DMS53 (cell line): ENCODE measurements around the gene GSG1.
"Not testable (repeated sequence)": the region's sequence is repeated elsewhere in the genome, so short reads cannot be mapped to it uniquely, and the experiment has no call there.

Experiments used
- DNase-seq: peaks from one replicate; lab custom pipeline; 2025; lab: John Stamatoyannopoulos, UW

Gene GSG1

DNA sequence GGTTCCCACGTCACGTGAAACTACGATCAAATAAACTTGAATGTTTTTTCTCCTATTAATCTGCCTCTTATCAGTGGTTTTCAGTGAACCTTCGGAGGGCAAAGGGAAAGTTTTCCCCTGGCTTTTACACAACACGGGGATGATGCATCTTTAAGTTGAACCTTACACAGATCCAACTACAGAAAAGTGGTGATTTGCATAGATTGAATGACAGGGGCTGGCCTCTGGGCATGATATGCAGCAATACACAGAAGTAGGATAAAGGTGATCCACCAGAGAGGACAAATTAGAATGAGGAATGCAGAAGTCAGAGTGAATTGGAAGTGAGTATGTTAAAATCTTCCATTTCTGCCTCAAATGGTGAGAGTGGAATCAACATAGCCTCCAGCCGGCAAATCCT lies 11.6 kb downstream of the GSG1 start:
- no peak for DNase-seq

- no peak for DNase-seq
Measured at GRCh38 chr12:13090054-13090453, 13.4 kb downstream of the GSG1 start.

GRCh38 chr12:13088496-13088895 lies 15.0 kb downstream of the GSG1 start:
- DNase-seq: no peak

GRCh38 chr12:13087766-13088165 lies 15.7 kb downstream of the GSG1 start:
- DNase-seq: no peak

DNA sequence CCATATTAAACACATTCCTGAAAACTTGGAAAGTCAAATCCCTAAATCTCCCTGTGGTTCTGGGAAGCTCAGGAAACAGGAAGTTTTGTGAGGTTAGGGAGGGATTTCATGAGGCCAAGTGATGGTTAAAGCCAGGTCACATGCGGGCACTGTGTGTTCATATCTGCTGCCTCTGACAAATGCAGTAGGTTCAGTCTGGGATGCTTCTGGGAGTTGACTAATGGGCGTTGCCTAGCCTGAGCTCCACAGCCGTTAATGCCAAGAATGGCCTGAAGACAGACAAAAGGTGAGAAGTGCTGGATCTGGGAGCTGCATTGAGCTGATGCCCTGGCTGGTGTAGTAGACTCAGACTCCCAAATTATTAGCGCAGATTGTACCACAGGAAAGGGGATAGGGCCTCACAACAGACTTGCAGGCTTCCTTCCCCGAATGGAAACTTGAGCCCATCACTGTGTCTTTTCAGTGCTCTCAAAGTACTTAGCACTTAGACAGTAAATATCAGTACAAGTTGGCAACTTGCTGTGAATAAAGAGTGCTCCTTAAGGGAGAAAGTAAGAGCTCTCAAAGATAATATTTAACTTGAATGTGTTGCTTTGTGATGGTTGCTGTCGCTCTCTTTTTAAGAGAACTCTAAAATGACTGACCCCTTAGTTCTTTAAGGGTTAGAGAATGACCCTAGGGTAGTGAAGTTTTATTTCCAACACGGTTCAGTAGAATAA lies 17.3 kb downstream of the GSG1 start:
- DNase-seq: no peak

DNA sequence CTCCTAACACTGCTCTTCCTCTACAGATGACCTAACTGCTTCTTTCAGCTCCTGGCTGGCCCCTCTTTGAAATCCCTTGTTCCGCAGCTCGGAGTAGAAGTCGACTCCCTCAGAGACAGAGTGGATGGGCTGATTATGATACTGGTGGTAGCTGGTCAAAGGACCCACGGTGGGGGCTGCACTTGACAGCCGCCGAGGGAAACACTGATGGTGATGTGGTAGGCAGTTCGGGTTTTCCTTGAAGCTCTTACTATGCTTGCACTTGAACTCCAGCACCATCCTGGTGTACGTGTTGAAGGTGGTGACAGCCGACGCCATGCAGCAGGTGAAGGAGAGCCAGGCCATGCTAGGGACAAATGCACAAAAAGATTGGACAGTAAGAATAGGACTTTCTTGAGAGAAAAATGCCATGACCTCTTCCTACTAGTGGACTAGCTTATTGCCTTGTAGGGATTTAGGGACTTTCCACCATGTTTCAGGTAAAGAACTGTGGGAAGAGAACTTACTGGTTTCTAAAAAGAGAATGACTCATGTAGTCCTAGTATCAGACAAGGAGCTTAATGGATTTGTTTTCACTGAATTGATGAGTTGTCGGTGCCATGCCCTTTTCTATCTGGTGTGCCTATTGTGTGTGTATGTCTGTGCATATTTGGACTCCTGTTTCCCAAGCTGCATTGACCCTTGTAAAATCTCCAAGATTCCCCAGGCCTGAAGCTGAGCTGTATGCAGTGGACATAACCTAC lies 18.4 kb downstream of the GSG1 start:
- no peak for DNase-seq

DNA sequence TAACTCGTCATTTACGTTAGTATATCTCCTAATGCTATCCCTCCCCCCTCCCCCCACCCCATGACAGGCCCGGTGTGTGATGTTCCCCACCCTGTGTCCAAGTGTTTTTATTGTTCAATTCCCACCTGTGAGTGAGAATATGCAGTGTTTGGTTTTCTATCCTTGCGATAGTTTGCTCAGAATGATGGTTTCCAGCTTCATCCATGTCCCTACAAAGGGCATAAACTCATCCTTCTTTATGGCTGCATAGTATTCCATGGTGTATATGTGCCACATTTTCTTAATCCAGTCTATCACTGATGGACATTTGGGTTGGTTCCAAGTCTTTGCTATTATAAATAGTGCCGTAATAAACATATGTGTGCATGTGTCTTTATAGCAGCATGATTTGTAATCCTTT lies 19.8 kb downstream of the GSG1 start:
- DNase-seq: not testable (repeated sequence)

GRCh38 chr12:13082861-13083260 lies 20.6 kb downstream of the GSG1 start:
- no peak for DNase-seq

DNA sequence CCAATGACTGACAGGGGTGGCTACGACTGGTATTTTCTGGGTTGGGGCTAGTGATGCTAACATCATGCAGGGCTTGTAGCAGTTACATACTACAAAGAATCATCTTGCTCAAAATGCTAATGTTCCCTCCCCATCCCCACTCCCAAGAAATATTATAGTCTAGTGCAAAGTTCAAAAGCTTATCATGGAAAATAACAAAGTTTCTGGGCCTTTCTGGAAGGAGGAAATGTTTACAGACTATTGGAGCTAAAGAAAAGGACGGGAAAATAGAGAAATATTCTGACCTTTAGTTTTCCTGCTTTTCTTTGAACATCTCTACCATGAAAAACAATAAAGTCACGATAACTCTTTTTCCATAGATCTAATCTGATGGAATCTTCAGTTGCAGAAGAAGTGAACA lies 23.2 kb downstream of the GSG1 start:
- no peak for DNase-seq

- peak; percentile 84 for DNase-seq
Measured at GRCh38 chr12:13079440-13079906, 24.0 kb downstream of the GSG1 start.

GRCh38 chr12:13075786-13076570 lies 27.5 kb downstream of the GSG1 start:
- no peak for DNase-seq

- no peak for DNase-seq
Measured at GRCh38 chr12:13075118-13075480, 28.4 kb downstream of the GSG1 start.

- no peak for DNase-seq
Measured at GRCh38 chr12:13074396-13075117, 28.9 kb downstream of the GSG1 start.

DNA sequence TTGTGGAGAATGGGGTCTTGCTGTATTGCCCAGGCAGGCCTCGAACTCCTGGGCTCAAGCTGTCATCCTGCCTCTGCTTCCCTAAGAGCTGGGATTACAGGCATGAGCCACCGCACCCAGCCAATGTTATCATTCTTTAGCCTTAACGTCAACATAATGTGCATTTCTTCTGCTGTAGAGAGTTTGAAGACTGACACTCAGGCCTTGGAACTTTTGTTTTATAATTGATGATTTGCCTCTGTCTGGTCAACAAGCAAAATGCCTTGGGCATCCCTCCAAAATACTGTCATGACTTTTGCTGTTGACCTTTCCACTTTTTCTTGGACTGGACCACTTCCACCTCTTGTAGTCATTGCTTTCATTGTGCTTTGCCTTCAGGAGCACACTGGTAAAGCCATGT lies 30.3 kb downstream of the GSG1 start:
- no peak for DNase-seq

GRCh38 chr12:13071305-13072280 lies 31.9 kb downstream of the GSG1 start:
- DNase-seq: no peak

- no peak for DNase-seq
Measured at GRCh38 chr12:13069380-13069779, 34.1 kb downstream of the GSG1 start.

GRCh38 chr12:13067322-13067721 lies 36.1 kb downstream of the GSG1 start:
- DNase-seq: no peak

GRCh38 chr12:13066459-13066858 lies 37.0 kb downstream of the GSG1 start:
- DNase-seq: no peak

GRCh38 chr12:13066014-13066413 lies 37.5 kb downstream of the GSG1 start:
- DNase-seq: no peak

GRCh38 chr12:13062669-13063068 lies 40.8 kb downstream of the GSG1 start:
- DNase-seq: no peak

DNA sequence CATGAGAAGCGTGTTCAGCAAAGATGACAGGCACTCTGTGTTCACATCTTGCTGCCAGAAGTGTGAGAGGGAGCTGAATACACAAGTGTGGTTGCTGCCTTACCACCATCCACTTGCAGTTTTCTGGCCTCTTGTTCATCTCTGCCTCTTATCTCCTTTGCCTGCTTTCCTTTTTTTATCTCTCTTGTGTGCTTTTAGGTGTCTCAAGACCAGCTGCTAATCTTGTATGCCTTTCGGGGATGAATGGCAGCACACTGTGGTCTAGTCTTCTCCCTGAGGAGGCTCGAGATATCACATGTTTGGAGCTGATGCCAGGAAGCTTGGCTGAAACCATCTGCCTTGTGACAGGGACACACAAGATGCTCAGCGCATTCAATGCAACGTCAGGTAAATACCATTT lies 42.1 kb downstream of the GSG1 start:
- no peak for DNase-seq
